Natural killer cell treated with Interleukin-12 subunit alpha and Interleukin-12 subunit beta and Interleukin-15 and Interleukin-18, amount 100 ng/mL, for 72 hours (primary cell): ENCODE results near the gene FAM47E. TPM values are rescaled to one million over a fixed set of nuclear protein-coding genes. Genes with fewer than 3 reads are reported as not detected.

Experiments
- ATAC-seq, 2 donors: fragments of 150-1000 bp; cut with Tn5 transposase in 1 of 2; sonication (Bioruptor Pico), chemical (Tn5 transposase) in 1 of 2; 2 replicates each; pipeline ENCODE4 v1.10.0; 2021
- DNase-seq: peaks from one replicate; pipeline ENCODE4 v3.0.0; 2022; ENCODE audit warnings: low spot score
- H3K27ac Mint-ChIP-seq, 2 donors: 1 replicate in 1 of 2; 2 replicates in 1 of 2; pipeline ENCODE4 v1.8.0; 2022; ENCODE audit warnings: mixed read lengths in 2 of 2, mild to moderate bottlenecking in 1 of 2, moderate library complexity in 1 of 2
- H3K27me3 Mint-ChIP-seq, 2 donors: 1 replicate in 1 of 2; 2 replicates in 1 of 2; pipeline ENCODE4 v1.8.0; 2022; ENCODE audit warnings: mixed read lengths in 2 of 2
- H3K36me3 Mint-ChIP-seq: one replicate; pipeline ENCODE4 v1.8.0; 2022; ENCODE audit warnings: mixed read lengths
- H3K4me1 Mint-ChIP-seq, 2 donors: 1 replicate in 1 of 2; 2 replicates in 1 of 2; pipeline ENCODE4 v1.8.0; 2022; ENCODE audit warnings: low read depth in 2 of 2, mixed read lengths in 2 of 2, mild to moderate bottlenecking in 1 of 2
- H3K4me3 Mint-ChIP-seq: one replicate; pipeline ENCODE4 v1.8.0; 2022; ENCODE audit warnings: mixed read lengths
- H3K9me3 Mint-ChIP-seq: 2 replicates; pipeline ENCODE4 v1.8.0; 2022; ENCODE audit warnings: mixed read lengths
- total RNA-seq, 2 donors: library from RNA; stranded (reverse); gene quantifications; one replicate each; pipeline ENCODE4 v1.2.3, GENCODE V29; 2022

The FAM47E gene
- total RNA-seq, 2 donors from 2014 or later, result not detected

GRCh38 chr4:76265631-76266218 lies 14.2 kb downstream of the FAM47E start:
- Mint-ChIP-seq H3K36me3 (no peaks in the 10 kb centered on the region), H3K27ac (no peak overlapping the region), H3K27me3 (peaks cover 8 to 17% of the 10 kb centered on the region in 2 donors), H3K4me3 (no peak overlapping the region), H3K9me3 (no peaks in the 10 kb centered on the region), H3K4me1 (no peaks in the 10 kb centered on the region)
- DNase-seq (no peak), ATAC-seq (no peak)

GRCh38 chr4:76266627-76267026 lies 15.1 kb downstream of the FAM47E start:
- H3K4me3 Mint-ChIP-seq, result no peak overlapping the region
- no peak overlapping the region for H3K27ac Mint-ChIP-seq
- H3K9me3 Mint-ChIP-seq, result no peaks in the 10 kb centered on the region
- peaks cover 14 to 18% of the 10 kb centered on the region in 2 donors for H3K27me3 Mint-ChIP-seq
- DNase-seq (no peak), ATAC-seq (no peak)
- no peaks in the 10 kb centered on the region for H3K36me3 Mint-ChIP-seq
- H3K4me1 Mint-ChIP-seq, result no peaks in the 10 kb centered on the region

DNA sequence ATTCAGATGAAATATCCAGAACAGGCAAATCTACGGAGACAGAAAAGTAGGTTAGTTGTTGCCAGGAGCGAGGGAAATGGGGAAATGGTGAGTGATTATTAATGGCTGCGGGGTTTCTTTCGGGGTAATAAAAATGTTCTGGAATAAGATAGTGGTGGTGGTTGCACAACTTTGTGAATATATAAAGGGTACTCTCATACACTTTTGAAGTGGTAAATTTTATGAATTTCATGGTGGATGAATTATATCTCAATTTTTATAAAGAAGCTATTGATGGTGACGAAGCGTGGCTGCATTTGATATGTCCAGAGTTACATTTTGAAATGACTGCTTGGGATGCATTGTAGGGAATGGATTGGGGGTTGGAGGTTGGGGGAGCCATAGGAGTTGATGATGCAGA lies 16.3 kb downstream of the FAM47E start:
- no peaks in the 10 kb centered on the region for H3K36me3 Mint-ChIP-seq
- no peak overlapping the region for H3K4me3 Mint-ChIP-seq
- H3K9me3 Mint-ChIP-seq, result no peaks in the 10 kb centered on the region
- no peaks in the 10 kb centered on the region for H3K4me1 Mint-ChIP-seq
- peaks cover 11 to 14% of the 10 kb centered on the region in 2 donors for H3K27me3 Mint-ChIP-seq
- ATAC-seq, result no peak
- no peak for DNase-seq
- H3K27ac Mint-ChIP-seq, result no peak overlapping the region

DNA sequence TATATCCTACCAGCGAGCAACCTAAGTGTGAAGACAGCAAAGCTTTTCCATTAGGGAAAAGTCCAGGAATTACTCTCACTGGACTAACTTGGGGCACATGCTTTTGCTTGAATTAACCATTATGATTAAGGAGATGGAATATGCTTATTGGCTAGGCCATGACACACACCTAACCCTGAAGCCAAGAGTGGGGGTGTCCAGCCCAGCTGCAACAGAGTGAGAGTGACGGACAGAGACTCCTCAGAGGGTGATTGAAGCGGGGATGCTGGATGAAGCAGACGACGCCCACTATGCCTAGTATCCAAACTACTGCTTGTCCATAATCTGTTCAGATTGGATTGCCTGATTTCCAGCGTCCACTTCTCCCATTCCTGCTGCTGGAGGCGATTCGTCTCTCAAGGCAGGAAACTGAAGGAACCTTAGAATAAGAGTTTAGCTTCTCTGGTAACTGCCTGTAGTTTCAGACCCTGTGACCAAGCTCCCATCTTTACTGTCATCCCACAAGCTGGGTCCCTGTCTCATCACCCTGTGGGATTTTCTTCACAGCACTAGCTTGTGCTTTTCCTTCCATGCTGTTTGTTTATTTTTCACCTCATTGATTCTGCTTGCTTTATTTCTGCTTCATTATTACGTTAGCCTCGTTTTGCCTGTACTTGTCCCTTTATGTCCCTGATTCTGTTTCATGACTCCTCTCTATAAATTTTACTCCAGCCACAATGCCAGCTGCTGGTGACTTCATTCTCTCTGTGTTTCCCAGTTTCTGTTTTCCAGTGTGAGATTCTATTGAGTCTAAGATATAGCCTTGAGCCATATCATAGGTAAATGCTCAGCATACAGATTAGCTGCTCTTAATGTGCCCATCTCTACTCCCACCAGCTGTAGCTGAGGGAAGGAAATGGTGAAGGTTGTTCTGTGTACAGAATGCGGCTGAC lies 19.0 kb downstream of the FAM47E start:
- H3K27ac Mint-ChIP-seq, result no peak overlapping the region
- H3K36me3 Mint-ChIP-seq, result no peaks in the 10 kb centered on the region
- peaks cover 30 to 38% of the 10 kb centered on the region in 2 donors for H3K27me3 Mint-ChIP-seq
- H3K4me1 Mint-ChIP-seq, result no peaks in the 10 kb centered on the region
- H3K9me3 Mint-ChIP-seq, result no peaks in the 10 kb centered on the region
- no peak for ATAC-seq
- H3K4me3 Mint-ChIP-seq, result no peak overlapping the region
- DNase-seq, result no peak

- DNase-seq (no peak), ATAC-seq (no peak)
- Mint-ChIP-seq H3K36me3 (no peaks in the 10 kb centered on the region), H3K4me1 (peaks cover 5 to 7% of the 10 kb centered on the region in 2 donors), H3K27me3 (peaks cover 36 to 46% of the 10 kb centered on the region in 2 donors), H3K4me3 (no peak overlapping the region), H3K9me3 (no peaks in the 10 kb centered on the region), H3K27ac (no peak overlapping the region)
These were observed 19.7 kb downstream of the FAM47E start for GRCh38 chr4:76271248-76271647.

- Mint-ChIP-seq H3K36me3 (no peaks in the 10 kb centered on the region), H3K27me3 (peaks cover 41 to 48% of the 10 kb centered on the region in 2 donors), H3K9me3 (no peaks in the 10 kb centered on the region), H3K27ac (no peak overlapping the region), H3K4me3 (no peak overlapping the region), H3K4me1 (peaks cover 12 to 16% of the 10 kb centered on the region in 2 donors)
- ATAC-seq, result no peak
- DNase-seq, result no peak
These were observed 20.6 kb downstream of the FAM47E start for GRCh38 chr4:76272073-76272472.

DNA sequence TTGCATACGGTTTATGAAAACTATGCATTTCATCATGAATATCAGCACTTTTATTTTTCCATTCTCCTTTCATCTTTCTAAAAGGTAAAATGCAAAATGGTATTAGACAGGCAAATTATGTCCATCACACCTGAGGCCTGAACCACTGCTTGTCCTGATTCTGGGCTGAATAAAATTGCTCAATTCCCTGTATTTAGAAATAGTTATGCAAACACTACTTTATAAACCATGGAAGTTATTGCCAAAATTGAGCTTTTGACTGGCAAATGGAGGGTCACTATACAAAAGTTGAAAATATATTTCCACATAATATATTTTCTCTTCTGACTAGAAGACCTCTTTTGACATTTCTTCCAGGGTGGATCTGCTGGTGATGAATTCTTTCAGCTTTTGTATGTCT lies 21.1 kb downstream of the FAM47E start:
- Mint-ChIP-seq H3K4me3 (no peak overlapping the region), H3K36me3 (no peaks in the 10 kb centered on the region), H3K27me3 (peaks cover 41 to 48% of the 10 kb centered on the region in 2 donors)

DNA sequence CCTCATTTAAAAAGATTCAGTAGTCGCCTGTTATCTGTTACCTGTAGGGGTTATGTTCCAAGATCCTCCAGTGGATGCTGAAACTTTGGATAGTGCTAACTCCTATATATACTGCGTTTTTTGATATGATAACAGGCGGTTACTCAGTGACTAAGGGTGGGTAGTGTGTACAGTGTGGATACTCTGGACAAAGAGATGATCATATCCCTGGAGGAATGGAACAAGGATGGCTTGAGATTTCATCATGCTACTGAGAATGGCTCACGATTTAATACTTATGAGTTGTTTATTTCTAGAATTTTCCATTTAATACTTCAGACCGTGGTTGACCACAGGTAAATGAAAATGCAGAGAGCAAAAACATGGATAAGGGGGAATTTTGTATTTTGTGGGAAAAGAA lies 21.5 kb downstream of the FAM47E start:
- ATAC-seq (no peak), DNase-seq (no peak)
- Mint-ChIP-seq H3K4me1 (peaks cover 13 to 18% of the 10 kb centered on the region in 2 donors), H3K9me3 (no peaks in the 10 kb centered on the region), H3K27me3 (peaks cover 44 to 48% of the 10 kb centered on the region in 2 donors), H3K27ac (no peak overlapping the region), H3K36me3 (no peaks in the 10 kb centered on the region), H3K4me3 (no peak overlapping the region)

More for the DNA sequence above, 21.1 kb downstream of the FAM47E start:
- no peaks in the 10 kb centered on the region for H3K9me3 Mint-ChIP-seq
- no peak overlapping the region for H3K27ac Mint-ChIP-seq
- no peak for DNase-seq
- no peak for ATAC-seq
- H3K4me1 Mint-ChIP-seq, result peaks cover 13 to 18% of the 10 kb centered on the region in 2 donors

- DNase-seq (no peak), ATAC-seq (no peak)
- Mint-ChIP-seq H3K36me3 (no peaks in the 10 kb centered on the region), H3K4me1 (peaks cover 13 to 18% of the 10 kb centered on the region in 2 donors), H3K9me3 (no peaks in the 10 kb centered on the region), H3K27ac (peak overlapping the region in 1 of 2 donors; percentile 4), H3K27me3 (peaks cover 45 to 56% of the 10 kb centered on the region in 2 donors), H3K4me3 (peak overlapping the region; percentile 57)
These were observed 24.1 kb downstream of the FAM47E start for GRCh38 chr4:76275486-76276124.

- Mint-ChIP-seq H3K27ac (peak overlapping the region in 1 of 2 donors; percentile 18), H3K4me3 (peak overlapping the region; percentile 36), H3K4me1 (peaks cover 13 to 18% of the 10 kb centered on the region in 2 donors), H3K36me3 (no peaks in the 10 kb centered on the region), H3K27me3 (peaks cover 34 to 57% of the 10 kb centered on the region in 2 donors), H3K9me3 (no peaks in the 10 kb centered on the region)
- DNase-seq (no peak), ATAC-seq (peak; percentile 77 to 92)
These were observed 25.3 kb downstream of the FAM47E start for GRCh38 chr4:76276813-76277212.

DNA sequence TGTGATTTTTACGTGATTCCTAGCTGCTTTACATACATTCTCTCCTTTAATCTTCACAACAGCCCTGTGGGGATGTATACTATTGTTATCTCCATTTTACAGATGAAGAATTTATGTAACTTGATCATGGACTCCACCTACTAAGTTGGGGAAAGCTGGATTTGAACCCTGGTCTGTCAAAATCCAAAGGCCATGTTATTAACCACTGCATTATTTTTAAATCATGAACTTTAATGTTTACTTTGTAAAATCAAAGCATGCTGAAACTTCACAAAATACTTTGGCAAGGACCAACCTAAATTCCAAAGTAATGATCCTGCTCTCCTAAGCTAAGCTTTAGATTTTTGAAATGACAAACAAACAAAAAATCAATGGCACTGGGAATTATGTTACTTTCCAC lies 26.1 kb downstream of the FAM47E start:
- ATAC-seq (no peak), DNase-seq (no peak)
- Mint-ChIP-seq H3K4me1 (peaks cover 13 to 18% of the 10 kb centered on the region in 2 donors), H3K9me3 (no peaks in the 10 kb centered on the region), H3K36me3 (no peaks in the 10 kb centered on the region), H3K4me3 (no peak overlapping the region), H3K27ac (no peak overlapping the region), H3K27me3 (peaks cover 34 to 57% of the 10 kb centered on the region in 2 donors)

DNA sequence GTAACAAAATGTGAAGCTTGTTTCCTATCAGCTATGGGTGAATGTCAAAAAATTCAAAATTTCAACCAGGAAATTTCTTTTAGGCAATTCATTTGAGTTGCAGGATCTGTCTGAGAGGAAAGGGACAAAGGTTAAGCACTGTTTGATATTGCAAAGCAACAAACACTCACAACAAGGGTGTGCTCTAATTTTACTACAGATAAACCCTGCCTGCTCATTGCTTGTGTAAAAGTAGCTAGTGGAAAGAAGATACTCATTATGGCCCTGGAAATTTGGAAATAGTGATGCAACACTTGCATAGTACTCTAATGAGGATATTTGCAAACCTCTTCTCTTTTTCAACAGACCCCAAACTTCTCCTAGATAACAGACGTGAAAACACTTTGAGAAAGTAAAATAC lies 27.1 kb downstream of the FAM47E start:
- Mint-ChIP-seq H3K27me3 (peaks cover 26 to 54% of the 10 kb centered on the region in 2 donors), H3K27ac (no peak overlapping the region), H3K9me3 (no peaks in the 10 kb centered on the region), H3K4me1 (peaks cover 18% of the 10 kb centered on the region in 2 donors), H3K36me3 (no peaks in the 10 kb centered on the region), H3K4me3 (no peak overlapping the region)
- ATAC-seq, result no peak
- DNase-seq, result no peak

- Mint-ChIP-seq H3K36me3 (no peaks in the 10 kb centered on the region), H3K27ac (no peak overlapping the region), H3K9me3 (no peaks in the 10 kb centered on the region), H3K27me3 (peaks cover 19 to 50% of the 10 kb centered on the region in 2 donors), H3K4me1 (peaks cover 23 to 25% of the 10 kb centered on the region in 2 donors), H3K4me3 (no peak overlapping the region)
- ATAC-seq (no peak), DNase-seq (no peak)
These were observed 27.9 kb downstream of the FAM47E start for GRCh38 chr4:76279462-76279861.
